Occipital lobe (tissue), 2 donors: ENCODE results near the gene BROX. TPM values are rescaled to one million over a fixed set of nuclear protein-coding genes. Genes with fewer than 3 reads are reported as not detected.

Source experiments
- DNase-seq: peaks from one replicate; lab custom pipeline; 2025; lab: John Stamatoyannopoulos, UW
- total RNA-seq: library from RNA; depleted of rRNA; stranded (reverse); fragments of >200 nt; gene quantifications from one replicate; pipeline ENCODE4 v1.2.3, GENCODE V29; 2014

The BROX gene
- total RNA-seq, 1 donor from 2014 or later, result 66.9 TPM

GRCh38 chr1:222777463-222777862 is 65.1 kb downstream of the BROX start:
- DNase-seq, result no peak

GRCh38 chr1:222777977-222778376 is 65.6 kb downstream of the BROX start:
- DNase-seq, result no peak

GRCh38 chr1:222781251-222781650 is 68.9 kb downstream of the BROX start:
- DNase-seq, result no peak

GRCh38 chr1:222783051-222783450 is 70.7 kb downstream of the BROX start:
- DNase-seq, result no peak

- DNase-seq, result no peak
These were observed 72.0 kb downstream of the BROX start for GRCh38 chr1:222784371-222784770.

Other genes with a start within 250 kb of the BROX start
- 0.16 TPM for gene HHIPL2, start 164.5 kb upstream of the BROX start, total RNA-seq
- 27.8 TPM for gene TAF1A, start 122.6 kb upstream of the BROX start, total RNA-seq
- gene MIA3, start 94.5 kb upstream of the BROX start, total RNA-seq, result 54.0 TPM
- gene AIDA, start 73 bp upstream of the BROX start, total RNA-seq, result 37.0 TPM
- not detected for gene FAM177B, start 24.6 kb downstream of the BROX start, total RNA-seq
- 12.2 TPM for gene DISP1, start 102.5 kb downstream of the BROX start, total RNA-seq